ENCODE data around the gene ADCY1.

- TF ChIP-seq SUZ12 (IDR thresholded peaks at IDR 0.05; ENCODE audit: extremely low read depth, insufficient read depth, insufficient read length) (no peak), ZNF274 (IDR thresholded peaks at IDR 0.05; ENCODE audit: low read depth, low read length) (no peak)
These were observed 4.3 kb downstream of the ADCY1 start for GRCh38 chr7:45578467-45578866.

Measured in NT2/D1 (cell line).